Measurements from ENCODE around the gene ORAI1.
"Not testable (repeated sequence)": the region's sequence is repeated elsewhere in the genome, so short reads cannot be mapped to it uniquely, and the experiment has no call there.

ORAI1 gene

GRCh38 chr12:121668750-121669520 is 42.6 kb downstream of the ORAI1 start:
- peak; percentile 67 for TF ChIP-seq CTCF (IDR thresholded peaks at IDR 0.05; ENCODE audit: low read length, missing control alignments)
- DNase-seq (ENCODE audit: low read depth) = peak; percentile 58
- no peak overlapping the region for H3K4me3 ChIP-seq (replicated peaks; ENCODE audit: low read depth, low read length)

DNA sequence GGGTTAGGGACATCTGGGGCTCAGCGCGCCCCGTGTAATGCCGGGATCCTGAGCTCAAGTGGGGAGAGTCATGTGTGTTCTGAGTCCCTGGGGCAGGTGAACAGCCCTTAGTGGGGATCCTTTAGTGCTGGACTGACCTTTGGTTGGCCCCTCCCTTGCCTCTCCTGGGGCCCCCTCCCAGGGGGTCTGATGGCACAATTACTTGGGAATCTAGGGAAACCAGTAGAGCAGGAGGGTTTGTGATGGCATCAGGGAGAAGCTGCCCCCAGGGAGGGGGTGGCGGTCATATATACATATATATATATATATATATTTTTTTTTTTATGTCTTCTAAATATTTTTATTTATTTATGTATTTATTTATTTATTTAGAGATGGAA is 43.2 kb downstream of the ORAI1 start, which contains the start of gene MORN3:
Gene MORN3 (minus strand): TSS at position 134 of the 380 bp plus-strand sequence. CDS start 171 bp downstream, outside the sequence.
- TF ChIP-seq CTCF (IDR thresholded peaks at IDR 0.05; ENCODE audit: low read length, missing control alignments) = no peak
- no peak for DNase-seq (ENCODE audit: low read depth)
- H3K4me3 ChIP-seq (replicated peaks; ENCODE audit: low read depth, low read length) = no peak within 1 kb of the TSS

DNA sequence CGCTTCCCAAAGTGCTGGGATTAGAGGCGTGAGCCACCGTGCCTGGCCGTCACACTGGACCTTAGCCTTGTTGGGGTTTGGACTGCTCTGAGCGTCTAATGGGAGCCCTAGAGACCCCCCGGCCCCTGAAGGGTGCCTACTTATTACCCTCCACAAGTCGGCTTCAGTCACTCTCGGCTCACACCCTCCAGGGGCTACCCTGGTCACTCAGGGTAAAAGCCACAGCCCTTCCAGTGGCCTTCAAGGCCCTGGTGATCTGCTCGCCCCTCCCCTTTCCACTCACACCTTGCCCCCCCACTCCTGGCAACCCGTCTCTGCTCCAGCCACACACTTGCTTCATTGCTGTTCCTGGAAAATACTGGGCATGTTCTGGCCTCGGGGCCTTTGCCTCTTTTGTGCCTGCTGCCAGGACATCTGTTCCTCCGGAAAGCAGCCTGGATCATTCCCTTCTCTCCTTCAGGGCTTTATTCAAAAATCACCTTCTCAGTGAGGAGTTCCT is 46.7 kb downstream of the ORAI1 start:
- no peak for DNase-seq (ENCODE audit: low read depth)
- TF ChIP-seq CTCF (IDR thresholded peaks at IDR 0.05; ENCODE audit: low read length, missing control alignments) = no peak
- no peak overlapping the region for H3K4me3 ChIP-seq (replicated peaks; ENCODE audit: low read depth, low read length)

DNA sequence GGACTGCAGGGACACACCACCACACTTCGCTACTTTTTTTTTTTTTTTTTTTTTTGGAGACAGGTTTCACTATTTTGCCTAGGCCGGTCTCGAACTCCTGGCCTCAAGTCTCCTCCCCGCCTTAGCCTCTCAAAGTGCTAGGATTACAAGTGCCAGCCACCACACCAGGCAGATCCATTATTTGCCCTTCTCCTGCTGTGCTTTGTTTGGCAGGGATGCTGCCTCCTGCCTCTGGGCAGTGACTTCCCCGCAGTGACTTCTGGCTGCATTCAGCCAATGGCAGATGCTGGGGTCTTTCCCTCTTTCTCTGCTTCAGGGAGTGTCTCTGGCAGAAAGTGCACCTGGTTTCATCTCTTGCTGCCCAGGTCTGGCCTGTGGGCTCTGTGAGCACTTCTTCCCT is 49.9 kb downstream of the ORAI1 start:
- no peak overlapping the region for H3K4me3 ChIP-seq (replicated peaks; ENCODE audit: low read depth, low read length)
- no peak for TF ChIP-seq CTCF (IDR thresholded peaks at IDR 0.05; ENCODE audit: low read length, missing control alignments)
- DNase-seq (ENCODE audit: low read depth) = no peak

DNA sequence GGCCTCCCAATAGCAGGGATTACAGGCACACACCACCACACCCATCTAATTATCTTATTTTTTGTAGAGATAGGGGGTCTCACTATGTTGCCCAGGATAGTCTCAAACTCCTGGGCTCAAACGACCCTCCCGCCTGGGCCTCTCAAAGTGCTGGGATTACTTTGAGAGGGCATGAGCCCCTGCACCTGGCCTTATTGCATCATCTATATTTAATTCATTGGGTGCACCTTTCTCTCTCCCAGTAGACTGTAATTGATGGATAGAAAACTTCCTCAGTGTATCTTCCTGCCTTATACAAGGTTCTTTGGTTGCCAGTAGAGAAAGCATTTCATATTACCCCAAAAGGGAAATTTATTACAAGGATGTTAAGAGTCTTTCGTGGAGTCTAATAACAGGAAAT is 52.0 kb downstream of the ORAI1 start:
- DNase-seq (ENCODE audit: low read depth) = no peak
- H3K4me3 ChIP-seq (replicated peaks; ENCODE audit: low read depth, low read length) = no peak overlapping the region

DNA sequence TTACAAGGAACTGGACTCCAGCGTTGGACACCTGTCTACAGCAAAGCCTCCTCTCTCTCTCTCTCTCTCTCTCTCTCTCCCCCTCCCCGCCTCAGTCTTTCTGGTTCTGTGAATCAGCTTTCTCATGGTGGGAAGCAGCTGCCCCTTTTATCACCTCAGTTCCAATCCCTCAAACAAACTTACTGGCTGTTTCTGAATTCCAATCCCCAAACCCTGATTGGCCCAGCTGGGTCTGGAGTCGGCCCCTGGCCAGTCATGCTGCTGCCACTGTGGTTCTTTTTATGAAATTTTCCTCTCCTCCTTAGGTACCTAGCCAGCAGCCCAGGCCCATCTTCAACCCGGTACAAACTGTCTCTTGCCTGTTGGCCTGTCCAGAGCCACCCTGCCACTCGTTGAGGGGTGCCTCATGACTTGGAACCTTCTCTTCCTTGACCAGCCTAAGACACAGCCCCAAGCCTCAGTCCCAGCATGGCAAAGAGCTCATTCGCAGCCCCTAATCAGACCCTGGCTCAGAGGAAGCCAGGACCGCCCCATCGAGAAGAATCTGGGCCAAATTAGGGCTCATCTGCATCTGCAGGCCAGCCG is 52.5 kb downstream of the ORAI1 start:
- no peak overlapping the region for H3K4me3 ChIP-seq (replicated peaks; ENCODE audit: low read depth, low read length)
- DNase-seq (ENCODE audit: low read depth) = no peak
- no peak for TF ChIP-seq CTCF (IDR thresholded peaks at IDR 0.05; ENCODE audit: low read length, missing control alignments)

More for the DNA sequence above, 52.0 kb downstream of the ORAI1 start:
- no peak for TF ChIP-seq CTCF (IDR thresholded peaks at IDR 0.05; ENCODE audit: low read length, missing control alignments)

- not testable (repeated sequence) for H3K4me3 ChIP-seq (replicated peaks; ENCODE audit: low read depth, low read length); DNase-seq (ENCODE audit: low read depth)
These were observed 53.4 kb downstream of the ORAI1 start for GRCh38 chr12:121679661-121680197.

Data from fibroblast of pulmonary artery (primary cell).